ENCODE measurements around the gene CCSAP.

- TF ChIP-seq MXI1 (IDR thresholded peaks at IDR 0.05; ENCODE audit: borderline replicate concordance, low read depth, low read length) (no peak), CTCF (conservative IDR thresholded peaks at IDR 0.05; ENCODE audit: low read depth, low read length) (no peak)
Observed at GRCh38 chr1:229374485-229374884, 31.6 kb upstream of the CCSAP start.

Data from IMR-90 (cell line).